Esophagus muscularis mucosa (tissue), 4 donors: ENCODE measurements around the gene ATL1. TPM values are rescaled to one million over a fixed set of nuclear protein-coding genes. Genes with fewer than 3 reads are reported as not detected.

Source experiments
- DNase-seq: peaks from one replicate; pipeline ENCODE4 v3.0.0-alpha.2; 2017; ENCODE audit errors: extremely low spot score
- H3K27ac ChIP-seq, 4 donors: fragments of 200-600 bp; sonication (generic); replicated peaks in 1 of 4; 1 replicate in 3 of 4; 2 replicates in 1 of 4; pipeline ENCODE4 v1.5.1; 2016 to 2019; ENCODE audit warnings: mild to moderate bottlenecking in 1 of 4
- H3K27me3 ChIP-seq, 4 donors: fragments of 200-600 bp; sonication (generic); one replicate each; pipeline versions ENCODE4 v1.5.1 to v1.6.0; 2016 to 2019
- H3K36me3 ChIP-seq, 4 donors: fragments of 200-600 bp; sonication (generic); one replicate each; pipeline ENCODE4 v1.5.1; 2016 to 2019
- H3K4me1 ChIP-seq, 4 donors: fragments of 200-600 bp; sonication (generic); one replicate each; pipeline ENCODE4 v1.5.1; 2016 to 2019
- H3K4me3 ChIP-seq, 4 donors: fragments of 200-600 bp; sonication (generic); 1 replicate in 2 of 4; 2 replicates in 2 of 4; pipeline ENCODE4 v1.5.1; 2016 to 2019; ENCODE audit warnings: mild to moderate bottlenecking in 4 of 4, moderate library complexity in 1 of 4
- H3K9me3 ChIP-seq, 4 donors: fragments of 200-600 bp; sonication (generic); 1 replicate in 3 of 4; 2 replicates in 1 of 4; pipeline ENCODE4 v1.5.1; 2016 to 2019
- EP300 ChIP-seq: sonication (generic); formaldehyde crosslinking; IDR thresholded peaks from one replicate; pipeline ENCODE4 v1.6.1; 2017; ENCODE audit warnings: antibody characterized with exemption
- POLR2A ChIP-seq: fragments of 450-650 bp; IDR thresholded peaks from one replicate; pipeline ENCODE4 v1.6.1; 2017; ENCODE audit warnings: antibody characterized with exemption, moderate library complexity, mild to moderate bottlenecking, low read depth
- POLR2AphosphoS5 ChIP-seq, 2 donors: sonication (generic); formaldehyde crosslinking; IDR thresholded peaks; one replicate each; pipeline ENCODE4 v1.6.1; 2017; ENCODE audit warnings: antibody characterized with exemption in 2 of 2
- WGBS: methylation state at CpG from one replicate; pipeline ENCODE4 v1.1.5; 2018; 5-methylcytosine and 5-hydroxymethylcytosine counted together
- intact Hi-C: fragments of 100-400 bp; cut with DNase I; formaldehyde crosslinking; loops from one replicate; pipeline ENCODE4 v1.15.1; 2023
- total RNA-seq, 4 donors: library from RNA; depleted of rRNA; stranded (reverse); fragments of >200 nt; gene quantifications; one replicate each; pipeline versions ENCODE4 v1.1.0 to v1.2.1, GENCODE V29; 2016
- TF ChIP-seq, protein P1 (sequence below), 3 experiments: fragments of 200-600 bp in 2 of 3; fragments of 450-650 bp in 1 of 3; sonication (generic) in 2 of 3; IDR thresholded peaks; one replicate each; pipeline ENCODE4 v1.5.1; 2017 to 2019; ENCODE audit warnings: antibody characterized with exemption in 3 of 3, mild to moderate bottlenecking in 2 of 3, moderate library complexity in 1 of 3

ATL1 gene
- total RNA-seq, 4 donors from 2014 or later: 13.6 to 27.9 (median 18.6) TPM

DNA sequence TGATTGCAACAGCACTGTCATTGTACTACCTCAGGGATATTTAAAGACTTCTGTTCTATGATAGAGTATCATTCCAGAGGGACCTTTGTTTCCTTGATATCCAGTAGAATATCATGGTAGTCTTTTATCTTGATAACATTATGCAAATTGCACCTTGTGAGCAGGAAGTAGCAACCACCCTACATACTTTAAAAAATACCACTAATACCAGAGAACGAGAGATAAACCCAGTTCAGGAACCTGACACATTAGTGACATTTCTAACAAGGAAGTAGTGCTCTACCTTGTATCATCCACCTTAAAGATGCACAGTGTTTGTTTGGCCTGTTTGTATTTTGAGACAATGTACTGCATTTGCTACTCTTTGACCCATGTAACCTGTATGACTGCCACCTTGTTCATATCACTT, 18.8 kb upstream of the ATL1 start:
- intact Hi-C loops: loop anchor here (5.0 kb wide), 1 partner anchor 236 kb away; no protein-coding TSS in a partner anchor
- H3K4me3 ChIP-seq: no peak overlapping the region
- peaks cover 0 to 22% (median 18%) of the 10 kb centered on the region in 4 donors for H3K4me1 ChIP-seq
- H3K27ac ChIP-seq: no peak overlapping the region
- no peak for DNase-seq
- H3K27me3 ChIP-seq: no peaks in the 10 kb centered on the region
- 85% methylated on average over 1 of the region's 1 CpG for WGBS
- no peaks in the 10 kb centered on the region for H3K36me3 ChIP-seq
- TF ChIP-seq, protein P1, sequence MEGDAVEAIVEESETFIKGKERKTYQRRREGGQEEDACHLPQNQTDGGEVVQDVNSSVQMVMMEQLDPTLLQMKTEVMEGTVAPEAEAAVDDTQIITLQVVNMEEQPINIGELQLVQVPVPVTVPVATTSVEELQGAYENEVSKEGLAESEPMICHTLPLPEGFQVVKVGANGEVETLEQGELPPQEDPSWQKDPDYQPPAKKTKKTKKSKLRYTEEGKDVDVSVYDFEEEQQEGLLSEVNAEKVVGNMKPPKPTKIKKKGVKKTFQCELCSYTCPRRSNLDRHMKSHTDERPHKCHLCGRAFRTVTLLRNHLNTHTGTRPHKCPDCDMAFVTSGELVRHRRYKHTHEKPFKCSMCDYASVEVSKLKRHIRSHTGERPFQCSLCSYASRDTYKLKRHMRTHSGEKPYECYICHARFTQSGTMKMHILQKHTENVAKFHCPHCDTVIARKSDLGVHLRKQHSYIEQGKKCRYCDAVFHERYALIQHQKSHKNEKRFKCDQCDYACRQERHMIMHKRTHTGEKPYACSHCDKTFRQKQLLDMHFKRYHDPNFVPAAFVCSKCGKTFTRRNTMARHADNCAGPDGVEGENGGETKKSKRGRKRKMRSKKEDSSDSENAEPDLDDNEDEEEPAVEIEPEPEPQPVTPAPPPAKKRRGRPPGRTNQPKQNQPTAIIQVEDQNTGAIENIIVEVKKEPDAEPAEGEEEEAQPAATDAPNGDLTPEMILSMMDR (IDR thresholded peaks at IDR 0.05): no peak
- TF ChIP-seq POLR2AphosphoS5 (IDR thresholded peaks at IDR 0.05) (no peak), POLR2A (no peak), EP300 (no peak)
- H3K9me3 ChIP-seq: no peaks in the 10 kb centered on the region

DNA sequence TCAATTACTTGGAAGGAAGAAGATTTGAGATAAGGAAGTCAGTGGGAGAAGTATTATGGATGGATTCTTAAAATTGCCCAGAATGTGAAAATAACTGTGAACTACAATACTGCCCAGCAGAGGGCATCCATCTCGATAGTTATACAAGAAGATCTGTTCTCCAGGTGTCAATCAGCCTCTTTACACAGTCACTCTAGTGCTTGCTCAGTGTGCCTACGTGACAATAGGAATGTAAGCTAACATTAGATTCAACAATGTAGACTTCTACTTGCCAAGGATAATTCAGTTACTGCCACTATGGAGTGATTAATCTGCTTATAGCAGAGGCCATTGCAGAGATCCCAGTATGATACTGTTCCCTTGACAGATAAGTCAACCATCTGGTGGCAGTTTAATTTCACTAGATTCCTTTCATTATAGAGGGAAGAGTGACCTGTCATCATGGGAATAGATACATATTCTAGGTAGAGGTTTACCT, 17.0 kb upstream of the ATL1 start:
- H3K27me3 ChIP-seq: no peaks in the 10 kb centered on the region
- WGBS: 8% methylated on average over 2 of the region's 2 CpGs
- intact Hi-C loops: loop anchor here (5.0 kb wide), 1 partner anchor 234 kb away; no protein-coding TSS in a partner anchor

DNA sequence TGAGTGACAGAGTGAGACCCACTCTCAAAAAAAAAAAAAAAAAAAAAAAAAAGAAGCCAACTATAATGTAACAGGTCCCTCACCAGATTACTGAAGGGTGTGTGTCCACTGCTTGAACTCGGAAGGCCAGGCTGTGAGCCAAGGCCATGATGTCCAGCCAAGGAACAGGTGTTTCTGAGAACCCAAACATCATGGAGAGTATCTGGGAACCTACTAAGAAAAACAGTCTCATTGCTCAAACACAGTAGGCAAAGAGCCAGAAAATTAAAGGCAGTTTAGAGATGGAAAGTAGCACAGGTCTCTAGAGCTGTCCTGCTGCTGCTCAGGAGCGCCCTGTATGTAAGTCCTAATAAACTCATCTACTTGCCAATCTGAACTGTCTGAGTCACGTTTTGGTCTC, 15.0 kb upstream of the ATL1 start:
- no peak for DNase-seq
- H3K9me3 ChIP-seq: no peaks in the 10 kb centered on the region
- TF ChIP-seq, protein P1 (IDR thresholded peaks at IDR 0.05): no peak
- peak; percentile 35 to 46 for TF ChIP-seq POLR2AphosphoS5 (IDR thresholded peaks at IDR 0.05)
- no peak for TF ChIP-seq POLR2A
- H3K4me1 ChIP-seq: peaks cover 0 to 22% (median 18%) of the 10 kb centered on the region in 4 donors
- H3K27ac ChIP-seq: peak overlapping the region in 1 of 4 donors; percentile 6
- intact Hi-C loops: loop anchor here (5.0 kb wide), 1 partner anchor 232 kb away; no protein-coding TSS in a partner anchor
- no peaks in the 10 kb centered on the region for H3K27me3 ChIP-seq
- H3K4me3 ChIP-seq: no peak overlapping the region
- 73% methylated on average over 3 of the region's 3 CpGs for WGBS
- no peaks in the 10 kb centered on the region for H3K36me3 ChIP-seq

More for the DNA sequence above, 17.0 kb upstream of the ATL1 start:
- Histone ChIP-seq H3K27ac (no peak overlapping the region), H3K36me3 (no peaks in the 10 kb centered on the region), H3K4me1 (peaks cover 0 to 22% (median 18%) of the 10 kb centered on the region in 4 donors), H3K9me3 (no peaks in the 10 kb centered on the region), H3K4me3 (no peak overlapping the region)
- TF ChIP-seq, protein P1 (IDR thresholded peaks at IDR 0.05): peak; percentile 44 to 65 (median 46)
- no peak for TF ChIP-seq EP300
- no peak for DNase-seq

DNA sequence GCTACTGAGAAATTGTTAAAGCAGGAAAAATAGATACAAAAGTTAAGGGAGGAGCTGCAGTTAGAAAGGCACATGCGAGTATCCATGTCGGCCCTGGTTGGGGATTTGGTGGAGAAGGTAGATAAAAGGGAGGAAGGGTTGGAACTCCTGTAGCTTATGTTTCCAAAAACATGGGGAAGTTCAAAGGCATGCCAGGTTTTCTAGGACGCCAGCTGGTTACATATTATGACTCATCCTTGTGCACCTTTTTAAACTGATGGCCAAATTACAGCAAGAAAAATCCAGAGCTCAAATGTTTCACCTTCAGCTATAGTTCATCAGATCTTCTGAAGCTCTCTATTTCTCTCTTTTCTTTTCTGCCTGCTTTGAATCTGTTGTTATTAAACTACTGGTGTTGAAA, 14.3 kb upstream of the ATL1 start:
- Histone ChIP-seq H3K4me1 (peaks cover 0 to 22% (median 18%) of the 10 kb centered on the region in 4 donors), H3K27ac (peak overlapping the region in 2 of 4 donors; percentile 6 to 35), H3K4me3 (no peak overlapping the region), H3K36me3 (no peaks in the 10 kb centered on the region), H3K9me3 (no peaks in the 10 kb centered on the region), H3K27me3 (no peaks in the 10 kb centered on the region)
- TF ChIP-seq, protein P1 (IDR thresholded peaks at IDR 0.05): no peak
- TF ChIP-seq POLR2A (no peak), POLR2AphosphoS5 (IDR thresholded peaks at IDR 0.05) (no peak), EP300 (no peak)
- no peak for DNase-seq
- intact Hi-C loops: no loop called here
- 54% methylated on average over 3 of the region's 3 CpGs for WGBS

DNA sequence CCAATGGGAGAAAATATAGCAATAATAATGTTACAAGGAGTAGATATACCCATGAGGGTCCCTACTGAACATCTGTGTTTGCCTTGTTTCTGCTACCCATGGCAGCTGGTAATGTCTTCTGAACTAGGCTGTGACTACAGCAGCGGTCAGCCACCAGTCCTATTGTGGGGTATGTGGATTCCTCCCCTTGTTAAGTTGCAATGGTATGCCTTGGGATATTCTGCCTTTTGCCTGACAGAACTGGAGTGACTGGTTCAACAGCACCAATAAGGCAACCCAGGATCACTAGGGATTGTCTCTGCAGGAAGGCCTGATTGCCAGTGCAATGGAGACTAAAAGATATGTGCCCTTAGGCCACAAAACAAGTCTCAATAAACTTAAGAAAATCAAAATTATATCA, 9.7 kb upstream of the ATL1 start:
- WGBS: 100% methylated on average over 1 of the region's 1 CpG
- Histone ChIP-seq H3K4me1 (peaks cover 0 to 8% (median 6%) of the 10 kb centered on the region in 4 donors), H3K9me3 (no peaks in the 10 kb centered on the region), H3K27me3 (no peaks in the 10 kb centered on the region), H3K27ac (no peak overlapping the region), H3K4me3 (no peak overlapping the region), H3K36me3 (no peaks in the 10 kb centered on the region)
- intact Hi-C loops: no loop called here
- no peak for DNase-seq
- TF ChIP-seq POLR2AphosphoS5 (IDR thresholded peaks at IDR 0.05) (no peak), EP300 (no peak), POLR2A (no peak)
- TF ChIP-seq, protein P1 (IDR thresholded peaks at IDR 0.05): no peak
